Calu3 (cell line): ENCODE measurements around the gene YRDC. TPM values are rescaled to one million over a fixed set of nuclear protein-coding genes. Genes with fewer than 3 reads are reported as not detected.

Source experiments
- BruUV-seq: library from RNA; stranded (reverse); fragments of 400-500 nt; replicated peaks from 2 replicates; lab custom pipeline; 2021; lab: Mats Ljungman, UMichigan
- CTCF ChIA-PET: fragments of 300-600 bp; sonication (Branson Sonifier 250); formaldehyde crosslinking; loops from one replicate; lab custom pipeline; 2022; ENCODE audit warnings: antibody characterized with exemption; lab: Charles Lee
- DNase-seq: peaks from one replicate; pipeline ENCODE4 v3.0.0; 2022
- H3K27ac Mint-ChIP-seq: one replicate; pipeline ENCODE4 v1.8.0; 2022; ENCODE audit warnings: mixed read lengths; ENCODE audit not compliant: unreplicated experiment
- H3K27me3 Mint-ChIP-seq: one replicate; pipeline ENCODE4 v1.8.0; 2022; ENCODE audit warnings: mixed read lengths; ENCODE audit not compliant: unreplicated experiment
- H3K36me3 Mint-ChIP-seq: one replicate; pipeline ENCODE4 v1.8.0; 2022; ENCODE audit warnings: mild to moderate bottlenecking, moderate library complexity, mixed read lengths; ENCODE audit not compliant: insufficient read depth, unreplicated experiment
- H3K4me1 Mint-ChIP-seq: one replicate; pipeline ENCODE4 v1.8.0; 2022; ENCODE audit warnings: mild to moderate bottlenecking, low read depth, mixed read lengths; ENCODE audit not compliant: unreplicated experiment
- H3K4me3 Mint-ChIP-seq: one replicate; pipeline ENCODE4 v1.8.0; 2022; ENCODE audit warnings: mild to moderate bottlenecking, low read depth, moderate library complexity, mixed read lengths; ENCODE audit not compliant: unreplicated experiment
- H3K9me3 Mint-ChIP-seq: one replicate; pipeline ENCODE4 v1.8.0; 2022; ENCODE audit warnings: low read depth, mixed read lengths; ENCODE audit not compliant: unreplicated experiment
- CTCF ChIP-seq: fragments of 200-600 bp; IDR thresholded peaks from one replicate; pipeline ENCODE4 v1.8.0; 2022; ENCODE audit warnings: antibody characterized with exemption; ENCODE audit not compliant: unreplicated experiment
- intact Hi-C: fragments of 100-400 bp; cut with micrococcal nuclease; formaldehyde crosslinking; loops from one replicate; pipeline ENCODE4 v1.10.0; 2022; ENCODE audit not compliant: unreplicated experiment
- total RNA-seq: library from RNA; stranded (reverse); gene quantifications from 2 replicates; pipeline ENCODE4 v1.2.3, GENCODE V29; 2022

Gene YRDC
- total RNA-seq, 1 experiment from 2014 or later, result 18.6 TPM

- DNase-seq, result no peak
- CTCF ChIA-PET, result no interaction called here
- Mint-ChIP-seq H3K4me3 (no peak overlapping the region), H3K27ac (no peak overlapping the region), H3K36me3 (peaks cover 22% of the 10 kb centered on the region), H3K9me3 (no peaks in the 10 kb centered on the region), H3K27me3 (no peaks in the 10 kb centered on the region), H3K4me1 (no peaks in the 10 kb centered on the region)
- TF ChIP-seq CTCF, result no peak
- BruUV-seq, result no TSS peak
- intact Hi-C loops, result no loop called here
These were observed 15.2 kb upstream of the YRDC start for GRCh38 chr1:37822906-37823815.

GRCh38 chr1:37821481-37821880, 13.5 kb upstream of the YRDC start:
- no peak for TF ChIP-seq CTCF
- no peak for DNase-seq
- Mint-ChIP-seq H3K27me3 (no peaks in the 10 kb centered on the region), H3K4me1 (no peaks in the 10 kb centered on the region), H3K4me3 (no peak overlapping the region), H3K9me3 (no peaks in the 10 kb centered on the region), H3K27ac (no peak overlapping the region), H3K36me3 (peaks cover 30% of the 10 kb centered on the region)
- no TSS peak for BruUV-seq
- intact Hi-C loops, result no loop called here
- CTCF ChIA-PET, result no interaction called here

GRCh38 chr1:37817481-37817880, 9.5 kb upstream of the YRDC start:
- BruUV-seq, result no TSS peak
- H3K4me1 Mint-ChIP-seq, result no peaks in the 10 kb centered on the region
- no peaks in the 10 kb centered on the region for H3K9me3 Mint-ChIP-seq
- peaks cover 29% of the 10 kb centered on the region for H3K36me3 Mint-ChIP-seq
- CTCF ChIA-PET, result no interaction called here
- intact Hi-C loops, result no loop called here
- H3K27me3 Mint-ChIP-seq, result no peaks in the 10 kb centered on the region
- no peak overlapping the region for H3K4me3 Mint-ChIP-seq
- no peak for DNase-seq
- TF ChIP-seq CTCF, result no peak
- H3K27ac Mint-ChIP-seq, result no peak overlapping the region

GRCh38 chr1:37814252-37814651, 6.2 kb upstream of the YRDC start:
- CTCF ChIA-PET, result no interaction called here
- no peak overlapping the region for H3K4me3 Mint-ChIP-seq
- no TSS peak for BruUV-seq
- no peaks in the 10 kb centered on the region for H3K9me3 Mint-ChIP-seq
- no peak for TF ChIP-seq CTCF
- no peak overlapping the region for H3K27ac Mint-ChIP-seq
- no peak for DNase-seq
- no peaks in the 10 kb centered on the region for H3K27me3 Mint-ChIP-seq
- H3K36me3 Mint-ChIP-seq, result peaks cover 28% of the 10 kb centered on the region
- peaks cover 7% of the 10 kb centered on the region for H3K4me1 Mint-ChIP-seq
- intact Hi-C loops, result no loop called here
